Peyer's patch (tissue), 4 donors: ENCODE data around the gene LIMS1. TPM values are rescaled to one million over a fixed set of nuclear protein-coding genes. Genes with fewer than 3 reads are reported as not detected.
"Not testable (repeated sequence)": the region's sequence is repeated elsewhere in the genome, so short reads cannot be mapped to it uniquely, and the experiment has no call there.

Source experiments
- DNase-seq, 3 donors: peaks; one replicate each; pipeline ENCODE4 v3.0.0-alpha.2; 2017 to 2019
- H3K27ac ChIP-seq, 4 donors: fragments of 200-600 bp; sonication (generic); one replicate each; pipeline ENCODE4 v1.5.1; 2016 to 2019
- H3K27me3 ChIP-seq, 2 donors: fragments of 200-600 bp; sonication (generic); one replicate each; pipeline ENCODE4 v1.5.1; 2019
- H3K36me3 ChIP-seq, 3 donors: fragments of 200-600 bp; sonication (generic); one replicate each; pipeline ENCODE4 v1.5.1; 2016 to 2019
- H3K4me1 ChIP-seq, 4 donors: fragments of 200-600 bp; sonication (generic); one replicate each; pipeline ENCODE4 v1.5.1; 2016 to 2019
- H3K4me3 ChIP-seq, 4 donors: fragments of 200-600 bp; sonication (generic); 1 replicate in 3 of 4; 2 replicates in 1 of 4; pipeline ENCODE4 v1.5.1; 2016 to 2019; ENCODE audit warnings: mild to moderate bottlenecking in 1 of 4
- H3K9me3 ChIP-seq, 4 donors: fragments of 200-600 bp; sonication (generic); one replicate each; pipeline ENCODE4 v1.5.1; 2016 to 2019; ENCODE audit warnings: mild to moderate bottlenecking in 1 of 4
- CTCF ChIP-seq, 6 experiments: fragments of 450-650 bp in 4 of 6; fragments of 200-600 bp in 2 of 6; sonication (generic) in 1 of 6; IDR thresholded peaks; one replicate each; pipeline ENCODE4 v1.5.1; 2017 to 2019; ENCODE audit warnings: antibody characterized with exemption in 6 of 6, mild to moderate bottlenecking in 3 of 6, moderate library complexity in 1 of 6
- POLR2A ChIP-seq, 2 donors: fragments of 450-650 bp; IDR thresholded peaks; one replicate each; pipeline ENCODE4 v1.5.1; 2017; ENCODE audit warnings: antibody characterized with exemption in 2 of 2, mild to moderate bottlenecking in 2 of 2, moderate library complexity in 2 of 2
- total RNA-seq, 4 donors: library from RNA; depleted of rRNA; stranded (reverse); fragments of >200 nt; gene quantifications; one replicate each; pipeline ENCODE4 v1.1.0, GENCODE V29; 2016

Gene LIMS1
- total RNA-seq, 4 donors from 2014 or later = 24.2 to 78.4 (median 39.6) TPM

GRCh38 chr2:108635630-108636354 lies 101.5 kb downstream of the LIMS1 start:
- Histone ChIP-seq H3K9me3 (no peaks in the 10 kb centered on the region), H3K4me3 (no peak overlapping the region), H3K27me3 (no peaks in the 10 kb centered on the region), H3K36me3 (no peaks in the 10 kb centered on the region), H3K4me1 (peaks cover 4 to 57% (median 9%) of the 10 kb centered on the region in 4 donors), H3K27ac (peak overlapping the region in 2 of 4 donors; percentile 5 to 36)
- DNase-seq = no peak
- no peak for TF ChIP-seq CTCF (IDR thresholded peaks at IDR 0.05)
- TF ChIP-seq POLR2A (IDR thresholded peaks at IDR 0.05) = no peak

- H3K27me3 ChIP-seq = no peaks in the 10 kb centered on the region
- no peaks in the 10 kb centered on the region for H3K36me3 ChIP-seq
- peak overlapping the region in 2 of 4 donors; percentile 36 to 46 for H3K27ac ChIP-seq
- no peaks in the 10 kb centered on the region for H3K9me3 ChIP-seq
- peaks cover under 1 to 43% (median 4%) of the 10 kb centered on the region in 4 donors for H3K4me1 ChIP-seq
- peak in 1 of 3 donors; percentile 65 for DNase-seq
- H3K4me3 ChIP-seq = no peak overlapping the region
- TF ChIP-seq CTCF (IDR thresholded peaks at IDR 0.05) (no peak), POLR2A (IDR thresholded peaks at IDR 0.05) (no peak)
Measured at GRCh38 chr2:108637304-108637669, 103.0 kb downstream of the LIMS1 start.

GRCh38 chr2:108640731-108641130 lies 106.5 kb downstream of the LIMS1 start:
- no peaks in the 10 kb centered on the region for H3K27me3 ChIP-seq
- H3K4me3 ChIP-seq = no peak overlapping the region
- no peak for DNase-seq
- H3K9me3 ChIP-seq = no peaks in the 10 kb centered on the region
- H3K4me1 ChIP-seq = peaks cover 0 to 16% (median 2%) of the 10 kb centered on the region in 4 donors
- TF ChIP-seq CTCF (IDR thresholded peaks at IDR 0.05) (no peak), POLR2A (IDR thresholded peaks at IDR 0.05) (no peak)
- no peaks in the 10 kb centered on the region for H3K36me3 ChIP-seq
- no peak overlapping the region for H3K27ac ChIP-seq

GRCh38 chr2:108641756-108642155 lies 107.5 kb downstream of the LIMS1 start:
- no peak overlapping the region for H3K27ac ChIP-seq
- H3K27me3 ChIP-seq = no peaks in the 10 kb centered on the region
- H3K36me3 ChIP-seq = no peaks in the 10 kb centered on the region
- no peak for DNase-seq
- no peaks in the 10 kb centered on the region for H3K9me3 ChIP-seq
- peaks cover 0 to 7% (median 2%) of the 10 kb centered on the region in 4 donors for H3K4me1 ChIP-seq
- TF ChIP-seq POLR2A (IDR thresholded peaks at IDR 0.05) (no peak), CTCF (IDR thresholded peaks at IDR 0.05) (no peak)
- no peak overlapping the region for H3K4me3 ChIP-seq

- TF ChIP-seq POLR2A (IDR thresholded peaks at IDR 0.05) (no peak), CTCF (IDR thresholded peaks at IDR 0.05) (no peak)
- Histone ChIP-seq H3K4me1 (peaks cover 0 to 4% (median 0%) of the 10 kb centered on the region in 4 donors), H3K36me3 (no peaks in the 10 kb centered on the region), H3K9me3 (no peaks in the 10 kb centered on the region), H3K27ac (no peak overlapping the region), H3K27me3 (no peaks in the 10 kb centered on the region), H3K4me3 (no peak overlapping the region)
- no peak for DNase-seq
Measured at GRCh38 chr2:108643261-108643849, 109.1 kb downstream of the LIMS1 start.

GRCh38 chr2:108643862-108644261 lies 109.6 kb downstream of the LIMS1 start:
- not testable (repeated sequence) for H3K4me1 ChIP-seq, H3K36me3 ChIP-seq, DNase-seq

GRCh38 chr2:108644446-108644845 lies 110.2 kb downstream of the LIMS1 start:
- not testable (repeated sequence) for H3K27me3 ChIP-seq, DNase-seq, H3K4me3 ChIP-seq, H3K9me3 ChIP-seq, H3K36me3 ChIP-seq, H3K4me1 ChIP-seq, H3K27ac ChIP-seq

More at GRCh38 chr2:108643862-108644261, 109.6 kb downstream of the LIMS1 start:
- H3K27ac ChIP-seq, H3K9me3 ChIP-seq, H3K27me3 ChIP-seq, H3K4me3 ChIP-seq: not testable (repeated sequence)

- H3K4me3 ChIP-seq, H3K27ac ChIP-seq, H3K9me3 ChIP-seq, H3K27me3 ChIP-seq, H3K36me3 ChIP-seq, DNase-seq, H3K4me1 ChIP-seq: not testable (repeated sequence)
Measured at GRCh38 chr2:108648796-108649195, 114.5 kb downstream of the LIMS1 start.

GRCh38 chr2:108650465-108650864 lies 116.2 kb downstream of the LIMS1 start:
- not testable (repeated sequence) for H3K27me3 ChIP-seq, H3K4me1 ChIP-seq, H3K27ac ChIP-seq, DNase-seq, H3K4me3 ChIP-seq, H3K36me3 ChIP-seq, H3K9me3 ChIP-seq
